GM18951 (cell line): Measurements from ENCODE around the gene KCTD2.

Source experiments
- POLR2A ChIP-seq: IDR thresholded peaks from 4 replicates; pipeline ENCODE4 v1.6.1; 2011; ENCODE audit warnings: mild to moderate bottlenecking; ENCODE audit not compliant: insufficient read length, insufficient read depth; ENCODE audit errors: extremely low read depth
- in situ Hi-C: fragments of 300-500 bp; cut with MboI; formaldehyde crosslinking; loops from one replicate; pipeline ENCODE4 v1.12.0; 2022; ENCODE audit warnings: low sequenced_read_pairs, mixed read lengths, inconsistent platforms; ENCODE audit not compliant: unreplicated experiment

KCTD2 gene

DNA sequence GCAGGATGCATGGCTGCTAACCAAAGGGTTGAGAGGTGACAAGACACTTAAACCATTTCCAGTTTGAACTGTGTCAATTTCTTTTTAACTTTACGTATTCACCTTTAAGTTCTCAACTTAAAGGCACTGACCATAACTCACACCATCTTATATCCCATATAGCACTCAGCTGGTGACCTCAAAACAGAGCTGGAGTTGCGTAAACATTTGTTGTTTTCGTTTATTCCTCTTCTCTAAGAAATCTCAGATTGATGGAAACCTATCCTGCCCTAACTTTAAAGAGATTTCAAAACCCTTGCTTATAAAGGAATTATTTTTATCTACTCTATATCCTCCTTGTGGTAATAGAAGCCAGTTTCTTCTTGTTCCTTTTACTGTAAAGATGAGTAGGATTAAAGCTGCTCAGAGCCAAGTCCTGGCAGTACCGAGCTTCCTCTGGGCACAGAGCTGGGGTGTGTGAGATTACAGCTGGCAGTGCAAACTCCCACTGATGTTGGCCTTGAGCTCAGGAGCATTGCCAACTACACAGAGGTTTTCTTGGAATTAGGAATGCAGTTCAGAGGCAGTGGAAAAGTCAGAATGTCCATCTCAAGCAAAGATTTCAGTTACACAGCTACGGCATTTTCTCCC lies 1.3 kb downstream of the KCTD2 start:
- in situ Hi-C loops = no loop called here
- no peak for TF ChIP-seq POLR2A

- in situ Hi-C loops = no loop called here
- no peak for TF ChIP-seq POLR2A
These were observed 2.0 kb downstream of the KCTD2 start for GRCh38 chr17:75049057-75049456.

- in situ Hi-C loops = no loop called here
- no peak for TF ChIP-seq POLR2A
These were observed 2.7 kb downstream of the KCTD2 start for GRCh38 chr17:75049706-75050105.

- in situ Hi-C loops = no loop called here
- no peak for TF ChIP-seq POLR2A
These were observed 4.9 kb downstream of the KCTD2 start for GRCh38 chr17:75051941-75052340.

- no peak for TF ChIP-seq POLR2A
- in situ Hi-C loops = no loop called here
These were observed 12.6 kb downstream of the KCTD2 start for GRCh38 chr17:75059369-75060345.

- in situ Hi-C loops = no loop called here
- TF ChIP-seq POLR2A = no peak
These were observed 13.5 kb downstream of the KCTD2 start for GRCh38 chr17:75060434-75061054.

GRCh38 chr17:75061055-75061438 lies 14.0 kb downstream of the KCTD2 start:
- TF ChIP-seq POLR2A = no peak
- in situ Hi-C loops = no loop called here

- in situ Hi-C loops = no loop called here
- no peak for TF ChIP-seq POLR2A
These were observed 14.6 kb downstream of the KCTD2 start for GRCh38 chr17:75061618-75062017.

DNA sequence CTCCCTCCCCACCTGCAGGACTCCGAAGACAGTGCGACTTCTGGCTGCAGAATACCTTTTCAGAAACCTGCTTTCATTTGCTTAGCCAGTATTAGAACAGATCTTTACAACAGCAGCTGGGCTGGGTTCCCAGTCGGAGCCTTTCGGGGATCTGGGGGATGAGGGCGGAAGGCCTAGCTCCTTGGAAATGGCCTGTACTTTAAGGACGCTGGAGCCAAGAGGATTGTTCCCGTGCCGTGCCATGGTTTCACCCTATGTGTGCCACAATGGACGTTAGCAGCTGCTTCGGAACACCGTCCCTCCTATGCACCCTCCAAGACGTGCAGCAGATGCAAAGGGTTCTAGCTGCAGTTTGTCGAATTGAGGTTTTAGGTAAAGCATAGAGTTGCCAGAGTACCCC lies 16.2 kb downstream of the KCTD2 start:
- in situ Hi-C loops = no loop called here
- no peak for TF ChIP-seq POLR2A

GRCh38 chr17:75063626-75064025 lies 16.6 kb downstream of the KCTD2 start:
- in situ Hi-C loops = no loop called here
- no peak for TF ChIP-seq POLR2A

DNA sequence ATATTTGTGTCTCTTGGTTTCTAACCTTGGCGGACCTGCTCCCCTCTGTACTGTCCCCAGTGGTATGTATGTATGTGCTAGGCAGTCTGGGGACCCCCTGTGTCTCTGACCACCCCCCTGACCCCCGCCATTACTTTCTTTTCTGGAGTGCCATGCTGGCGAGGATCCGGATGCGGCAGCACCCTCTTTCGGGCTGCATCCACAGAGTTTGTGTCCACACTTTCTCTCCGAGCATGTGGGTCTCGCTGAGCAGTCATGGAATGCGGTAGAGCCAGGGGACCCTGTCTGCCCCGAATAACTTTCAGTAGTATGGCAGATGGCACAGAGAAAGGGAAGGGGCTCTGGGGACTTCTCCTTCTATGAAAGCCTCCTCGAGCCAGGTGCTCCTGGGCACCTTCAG lies 17.0 kb downstream of the KCTD2 start:
- TF ChIP-seq POLR2A = no peak
- in situ Hi-C loops = no loop called here

GRCh38 chr17:75064460-75064859 lies 17.4 kb downstream of the KCTD2 start:
- in situ Hi-C loops = no loop called here
- TF ChIP-seq POLR2A = no peak

GRCh38 chr17:75064867-75065561 lies 18.0 kb downstream of the KCTD2 start:
- in situ Hi-C loops = no loop called here
- no peak for TF ChIP-seq POLR2A
